ENCODE measurements around the gene LRIT2.

LRIT2 gene

GRCh38 chr10:84225427-84226173, at the start of gene LRIT2:
LRIT2 (minus strand) TSS chr10:84225544; CDS start chr10:84225520, 24 bp downstream.
- Histone ChIP-seq H3K27me3 (ENCODE audit: insufficient read depth, low read length) (peaks cover 3% of the 10 kb centered on the region), H3K36me3 (ENCODE audit: insufficient read depth, low read length) (no peaks in the 10 kb centered on the region), H3K9me3 (ENCODE audit: low read length) (no peaks in the 10 kb centered on the region), H3K4me3 (ENCODE audit: low read length) (no peak within 1 kb of the TSS), H3K4me1 (ENCODE audit: insufficient read depth, low read length) (no peaks in the 10 kb centered on the region), H2AFZ (ENCODE audit: low read depth, low read length) (no peak within 1 kb of the TSS)

GRCh38 chr10:84270708-84271107, 45.4 kb upstream of the LRIT2 start:
- H3K4me3 ChIP-seq (ENCODE audit: low read length) = no peak overlapping the region
- H3K36me3 ChIP-seq (ENCODE audit: insufficient read depth, low read length) = no peaks in the 10 kb centered on the region
- no peak overlapping the region for H2AFZ ChIP-seq (ENCODE audit: low read depth, low read length)
- H3K9me3 ChIP-seq (ENCODE audit: low read length) = no peaks in the 10 kb centered on the region
- no peaks in the 10 kb centered on the region for H3K4me1 ChIP-seq (ENCODE audit: insufficient read depth, low read length)
- H3K27me3 ChIP-seq (ENCODE audit: insufficient read depth, low read length) = peaks cover 10% of the 10 kb centered on the region

DNA sequence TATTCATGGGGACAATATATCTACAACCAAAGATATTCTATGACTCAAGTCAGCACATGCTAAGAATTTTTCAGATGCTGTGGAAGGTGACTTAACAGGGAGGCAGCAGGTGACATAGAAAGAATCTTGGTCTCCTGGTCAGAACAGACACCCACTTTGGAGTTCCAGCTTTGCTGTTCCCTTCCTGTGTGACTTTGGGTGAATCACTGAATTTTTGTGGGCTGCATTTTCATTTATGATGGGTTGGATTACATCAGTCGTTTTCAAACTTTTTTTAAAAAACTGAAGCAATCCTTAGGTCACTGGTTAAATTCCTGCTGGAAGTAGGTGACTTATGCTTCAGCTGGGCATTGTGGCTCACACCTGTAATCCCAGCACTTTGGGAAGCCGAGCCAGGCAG, 44.4 kb upstream of the LRIT2 start:
- peaks cover 2% of the 10 kb centered on the region for H3K4me1 ChIP-seq (ENCODE audit: insufficient read depth, low read length)
- no peak overlapping the region for H3K4me3 ChIP-seq (ENCODE audit: low read length)
- H3K36me3 ChIP-seq (ENCODE audit: insufficient read depth, low read length) = no peaks in the 10 kb centered on the region

GRCh38 chr10:84269162-84269561, 43.8 kb upstream of the LRIT2 start:
- no peaks in the 10 kb centered on the region for H3K9me3 ChIP-seq (ENCODE audit: low read length)
- H3K36me3 ChIP-seq (ENCODE audit: insufficient read depth, low read length) = no peaks in the 10 kb centered on the region
- H3K4me1 ChIP-seq (ENCODE audit: insufficient read depth, low read length) = peaks cover 3% of the 10 kb centered on the region
- no peak overlapping the region for H3K4me3 ChIP-seq (ENCODE audit: low read length)
- peaks cover 10% of the 10 kb centered on the region for H3K27me3 ChIP-seq (ENCODE audit: insufficient read depth, low read length)
- no peak overlapping the region for H2AFZ ChIP-seq (ENCODE audit: low read depth, low read length)

More for the DNA sequence above, 44.4 kb upstream of the LRIT2 start:
- Histone ChIP-seq H3K9me3 (ENCODE audit: low read length) (no peaks in the 10 kb centered on the region), H3K27me3 (ENCODE audit: insufficient read depth, low read length) (peaks cover 10% of the 10 kb centered on the region), H2AFZ (ENCODE audit: low read depth, low read length) (no peak overlapping the region)

GRCh38 chr10:84267503-84268126, 42.3 kb upstream of the LRIT2 start:
- Histone ChIP-seq H3K9me3 (ENCODE audit: low read length) (no peaks in the 10 kb centered on the region), H2AFZ (ENCODE audit: low read depth, low read length) (no peak overlapping the region), H3K4me1 (ENCODE audit: insufficient read depth, low read length) (peaks cover 3% of the 10 kb centered on the region), H3K4me3 (ENCODE audit: low read length) (no peak overlapping the region), H3K36me3 (ENCODE audit: insufficient read depth, low read length) (no peaks in the 10 kb centered on the region), H3K27me3 (ENCODE audit: insufficient read depth, low read length) (peaks cover 4% of the 10 kb centered on the region)

- Histone ChIP-seq H2AFZ (ENCODE audit: low read depth, low read length) (no peak overlapping the region), H3K9me3 (ENCODE audit: low read length) (no peaks in the 10 kb centered on the region), H3K36me3 (ENCODE audit: insufficient read depth, low read length) (no peaks in the 10 kb centered on the region), H3K27me3 (ENCODE audit: insufficient read depth, low read length) (peaks cover 20% of the 10 kb centered on the region), H3K4me3 (ENCODE audit: low read length) (no peak overlapping the region), H3K4me1 (ENCODE audit: insufficient read depth, low read length) (peaks cover 3% of the 10 kb centered on the region)
These were observed 40.1 kb upstream of the LRIT2 start for GRCh38 chr10:84265418-84265817.

GRCh38 chr10:84264611-84265141, 39.3 kb upstream of the LRIT2 start:
- H3K36me3 ChIP-seq (ENCODE audit: insufficient read depth, low read length) = no peaks in the 10 kb centered on the region
- H2AFZ ChIP-seq (ENCODE audit: low read depth, low read length) = no peak overlapping the region
- H3K27me3 ChIP-seq (ENCODE audit: insufficient read depth, low read length) = peaks cover 21% of the 10 kb centered on the region
- peaks cover 3% of the 10 kb centered on the region for H3K4me1 ChIP-seq (ENCODE audit: insufficient read depth, low read length)
- no peaks in the 10 kb centered on the region for H3K9me3 ChIP-seq (ENCODE audit: low read length)
- H3K4me3 ChIP-seq (ENCODE audit: low read length) = no peak overlapping the region

DNA sequence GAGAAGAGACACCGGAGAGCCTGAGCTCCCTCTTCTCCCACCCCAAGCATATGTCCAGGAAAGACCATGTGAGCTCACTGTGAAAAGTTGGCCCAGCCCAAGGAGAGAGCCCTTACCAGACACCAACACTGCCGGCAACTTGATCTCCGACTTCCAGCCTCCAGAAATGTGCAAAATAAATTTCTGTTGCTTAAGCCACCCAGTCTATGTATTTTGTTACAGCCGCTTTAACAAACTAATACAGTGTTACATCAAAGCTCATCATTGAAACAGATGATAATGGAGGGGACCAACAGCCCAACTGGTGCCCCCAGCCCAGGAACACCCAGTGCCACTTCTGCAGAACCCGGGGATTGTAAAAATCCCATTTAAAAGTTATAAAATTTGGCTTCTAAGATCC, 38.4 kb upstream of the LRIT2 start:
- Histone ChIP-seq H2AFZ (ENCODE audit: low read depth, low read length) (no peak overlapping the region), H3K9me3 (ENCODE audit: low read length) (no peaks in the 10 kb centered on the region), H3K27me3 (ENCODE audit: insufficient read depth, low read length) (peaks cover 21% of the 10 kb centered on the region), H3K4me3 (ENCODE audit: low read length) (no peak overlapping the region), H3K36me3 (ENCODE audit: insufficient read depth, low read length) (no peaks in the 10 kb centered on the region), H3K4me1 (ENCODE audit: insufficient read depth, low read length) (peaks cover 3% of the 10 kb centered on the region)

DNA sequence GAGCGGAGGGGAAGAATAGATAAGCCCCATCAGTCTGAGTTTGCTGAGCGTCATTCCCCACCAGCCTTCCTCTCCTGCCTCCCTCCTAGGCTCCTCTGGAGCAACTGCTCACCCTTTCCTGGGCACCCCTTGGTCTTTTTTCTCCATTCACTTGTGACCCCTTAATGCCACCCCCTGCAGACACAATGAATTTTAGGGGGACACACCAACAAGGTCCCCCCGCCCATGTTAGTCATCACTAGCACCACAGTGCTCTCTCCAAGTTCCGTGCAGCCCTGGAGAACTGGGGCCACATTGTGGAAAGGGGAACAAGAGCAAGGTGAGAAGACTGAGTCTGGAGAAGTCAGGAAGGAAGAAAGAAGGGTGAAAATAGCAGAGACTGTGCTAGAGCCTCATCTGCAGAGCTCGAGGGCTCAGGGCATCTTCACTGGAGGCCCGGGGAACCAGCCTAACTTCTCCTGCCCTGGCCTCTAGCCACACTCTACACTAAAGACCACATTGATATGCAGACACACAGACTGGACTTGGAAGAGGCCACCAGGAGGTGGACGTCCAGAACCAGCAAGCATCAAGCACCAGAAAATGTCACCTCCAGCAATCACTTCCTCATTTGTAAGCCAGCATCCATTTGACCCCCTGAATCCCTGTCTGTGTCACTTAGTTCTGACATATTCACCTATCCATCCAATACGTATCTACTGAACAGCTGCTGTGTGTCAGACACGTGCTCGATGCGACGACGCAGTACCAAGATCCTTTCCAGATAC, 37.0 kb upstream of the LRIT2 start:
- Histone ChIP-seq H3K4me1 (ENCODE audit: insufficient read depth, low read length) (peaks cover 3% of the 10 kb centered on the region), H3K9me3 (ENCODE audit: low read length) (no peaks in the 10 kb centered on the region), H3K4me3 (ENCODE audit: low read length) (no peak overlapping the region), H2AFZ (ENCODE audit: low read depth, low read length) (no peak overlapping the region), H3K36me3 (ENCODE audit: insufficient read depth, low read length) (no peaks in the 10 kb centered on the region), H3K27me3 (ENCODE audit: insufficient read depth, low read length) (peaks cover 21% of the 10 kb centered on the region)

DNA sequence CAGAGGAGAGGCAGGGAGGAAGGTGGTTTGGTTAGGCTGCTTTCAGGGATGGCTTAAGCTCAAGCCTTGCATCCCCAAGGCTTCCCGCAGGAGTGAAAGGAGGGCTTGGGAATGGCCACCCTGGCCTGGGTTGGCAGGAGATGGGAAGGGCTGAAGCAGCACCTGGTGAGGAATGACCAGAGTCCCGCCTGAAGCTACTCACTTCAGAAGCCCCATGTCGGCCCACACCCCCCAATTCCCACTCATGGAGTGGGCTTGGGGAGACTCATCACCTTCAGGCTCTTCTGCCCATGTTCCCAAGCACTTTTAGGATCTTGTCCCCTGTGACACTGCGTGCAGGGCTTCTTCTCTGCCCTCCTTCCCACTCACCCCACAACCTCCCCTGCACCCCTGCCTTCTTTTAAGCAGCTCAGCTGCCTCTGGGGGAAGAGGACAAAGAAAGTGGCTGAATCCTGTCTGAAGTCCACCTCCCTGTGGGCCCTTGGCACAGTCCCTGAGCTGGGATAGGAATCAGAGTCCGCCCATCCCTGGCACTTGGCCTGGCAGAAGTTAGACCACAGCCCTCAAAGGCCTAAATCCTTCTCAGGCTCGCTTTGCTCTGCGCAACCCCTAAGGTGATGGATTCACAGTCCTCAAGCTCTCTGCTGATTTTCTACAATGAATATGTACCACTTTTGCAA, 36.0 kb upstream of the LRIT2 start:
- H3K4me1 ChIP-seq (ENCODE audit: insufficient read depth, low read length) = peaks cover 3% of the 10 kb centered on the region
- no peak overlapping the region for H2AFZ ChIP-seq (ENCODE audit: low read depth, low read length)
- no peaks in the 10 kb centered on the region for H3K36me3 ChIP-seq (ENCODE audit: insufficient read depth, low read length)
- peaks cover 21% of the 10 kb centered on the region for H3K27me3 ChIP-seq (ENCODE audit: insufficient read depth, low read length)
- H3K9me3 ChIP-seq (ENCODE audit: low read length) = no peaks in the 10 kb centered on the region
- no peak overlapping the region for H3K4me3 ChIP-seq (ENCODE audit: low read length)

DNA sequence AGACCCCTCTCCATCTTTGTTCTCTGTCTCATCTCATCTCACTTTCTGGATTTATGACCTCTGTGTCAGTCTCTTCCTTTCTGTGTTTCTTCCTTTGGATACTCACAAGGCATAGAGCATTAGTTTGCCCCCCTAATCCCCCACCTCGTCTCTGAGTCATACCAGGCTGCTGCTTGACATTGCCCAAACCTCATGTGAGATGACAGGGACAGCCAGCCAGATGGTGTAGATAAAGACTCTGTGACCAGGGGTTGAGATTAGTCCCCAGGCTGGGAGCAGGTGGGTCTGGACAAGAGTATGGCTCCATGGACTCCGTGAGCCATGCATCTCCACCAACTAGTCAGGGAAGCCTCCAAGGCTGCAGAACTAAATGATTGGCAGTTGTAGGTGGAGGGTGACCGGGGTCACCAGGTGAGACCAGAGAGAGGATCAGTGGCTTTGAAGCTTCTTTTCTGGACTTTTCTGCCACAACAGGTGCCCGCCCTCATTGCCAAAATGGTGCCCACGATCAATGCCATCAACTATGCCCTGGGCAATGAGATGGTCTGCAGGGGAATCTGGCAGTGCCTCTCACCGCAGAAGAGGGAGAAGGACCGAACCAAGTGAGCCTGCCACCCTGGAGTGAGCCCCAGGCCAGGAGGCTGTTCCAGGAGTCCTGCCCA, 32.8 kb upstream of the LRIT2 start:
- no peak overlapping the region for H2AFZ ChIP-seq (ENCODE audit: low read depth, low read length)
- no peak overlapping the region for H3K4me3 ChIP-seq (ENCODE audit: low read length)
- no peaks in the 10 kb centered on the region for H3K9me3 ChIP-seq (ENCODE audit: low read length)
- no peaks in the 10 kb centered on the region for H3K36me3 ChIP-seq (ENCODE audit: insufficient read depth, low read length)
- H3K27me3 ChIP-seq (ENCODE audit: insufficient read depth, low read length) = peaks cover 18% of the 10 kb centered on the region
- H3K4me1 ChIP-seq (ENCODE audit: insufficient read depth, low read length) = no peaks in the 10 kb centered on the region

DNA sequence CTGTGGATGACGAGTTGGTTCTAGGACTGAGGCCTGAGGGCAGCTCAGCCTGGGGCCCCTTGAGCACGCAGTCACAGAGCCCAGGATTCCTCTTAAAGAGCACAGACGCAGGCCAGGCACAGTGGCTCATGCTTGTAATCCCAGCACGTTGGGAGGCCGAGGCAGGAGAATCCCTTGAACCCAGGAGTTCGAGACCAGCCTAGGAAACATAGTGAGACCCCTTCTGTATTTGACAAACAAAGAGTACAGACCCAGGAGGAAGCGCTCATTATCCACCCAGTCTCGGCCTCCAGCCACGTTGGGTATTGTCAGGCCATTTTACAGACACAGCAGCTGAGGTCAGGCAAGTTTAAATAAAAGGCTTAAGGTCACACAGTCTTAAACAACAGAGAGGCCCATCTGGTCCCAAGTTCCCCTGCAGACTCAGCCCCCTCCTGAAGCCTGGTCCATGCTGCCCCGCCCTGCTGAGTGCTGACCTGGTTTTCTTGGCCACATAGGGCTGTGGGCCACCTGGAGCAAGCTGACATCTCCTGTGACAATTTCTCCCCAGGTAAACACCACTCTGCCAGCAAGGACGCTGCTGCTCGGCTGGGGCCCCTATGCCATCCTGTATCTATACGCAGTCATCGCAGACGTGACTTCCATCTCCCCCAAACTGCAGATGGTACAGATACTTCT, 32.1 kb upstream of the LRIT2 start:
- H3K4me1 ChIP-seq (ENCODE audit: insufficient read depth, low read length) = no peaks in the 10 kb centered on the region
- H2AFZ ChIP-seq (ENCODE audit: low read depth, low read length) = no peak overlapping the region
- H3K4me3 ChIP-seq (ENCODE audit: low read length) = no peak overlapping the region
- H3K9me3 ChIP-seq (ENCODE audit: low read length) = no peaks in the 10 kb centered on the region
- peaks cover 16% of the 10 kb centered on the region for H3K27me3 ChIP-seq (ENCODE audit: insufficient read depth, low read length)
- H3K36me3 ChIP-seq (ENCODE audit: insufficient read depth, low read length) = no peaks in the 10 kb centered on the region

All from neuron (in vitro differentiated cells).